GM12874 (cell line): ENCODE results near the gene ZNF408.

Experiments
- TF ChIP-seq, protein P1 (sequence below): IDR thresholded peaks from 2 replicates; pipeline ENCODE4 v1.5.1; 2011; ENCODE audit warnings: low read depth, mild to moderate bottlenecking, control low read depth, low read length, moderate library complexity; ENCODE audit not compliant: insufficient read depth

ZNF408 gene

DNA sequence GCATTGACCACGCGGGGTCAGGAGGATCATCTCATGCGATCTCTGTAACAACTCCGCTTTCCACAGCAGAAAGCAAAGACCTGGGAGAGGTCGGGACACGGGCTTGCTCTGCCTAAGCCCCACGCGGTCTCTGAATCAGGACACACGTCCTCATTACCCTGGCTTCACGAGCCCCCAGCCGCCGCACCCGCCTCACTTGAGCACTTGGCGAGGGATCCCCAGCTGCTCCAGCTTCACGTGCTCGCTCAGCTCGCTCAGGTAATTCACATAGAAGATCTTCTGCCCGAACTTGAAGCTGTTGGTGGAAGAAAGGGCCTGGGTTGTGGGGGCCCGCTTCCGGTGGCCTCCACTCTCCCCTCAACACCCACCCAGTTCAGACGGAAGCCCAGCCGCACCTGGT lies 20.0 kb upstream of the ZNF408 start:
- TF ChIP-seq, protein P1, sequence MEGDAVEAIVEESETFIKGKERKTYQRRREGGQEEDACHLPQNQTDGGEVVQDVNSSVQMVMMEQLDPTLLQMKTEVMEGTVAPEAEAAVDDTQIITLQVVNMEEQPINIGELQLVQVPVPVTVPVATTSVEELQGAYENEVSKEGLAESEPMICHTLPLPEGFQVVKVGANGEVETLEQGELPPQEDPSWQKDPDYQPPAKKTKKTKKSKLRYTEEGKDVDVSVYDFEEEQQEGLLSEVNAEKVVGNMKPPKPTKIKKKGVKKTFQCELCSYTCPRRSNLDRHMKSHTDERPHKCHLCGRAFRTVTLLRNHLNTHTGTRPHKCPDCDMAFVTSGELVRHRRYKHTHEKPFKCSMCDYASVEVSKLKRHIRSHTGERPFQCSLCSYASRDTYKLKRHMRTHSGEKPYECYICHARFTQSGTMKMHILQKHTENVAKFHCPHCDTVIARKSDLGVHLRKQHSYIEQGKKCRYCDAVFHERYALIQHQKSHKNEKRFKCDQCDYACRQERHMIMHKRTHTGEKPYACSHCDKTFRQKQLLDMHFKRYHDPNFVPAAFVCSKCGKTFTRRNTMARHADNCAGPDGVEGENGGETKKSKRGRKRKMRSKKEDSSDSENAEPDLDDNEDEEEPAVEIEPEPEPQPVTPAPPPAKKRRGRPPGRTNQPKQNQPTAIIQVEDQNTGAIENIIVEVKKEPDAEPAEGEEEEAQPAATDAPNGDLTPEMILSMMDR: no peak

DNA sequence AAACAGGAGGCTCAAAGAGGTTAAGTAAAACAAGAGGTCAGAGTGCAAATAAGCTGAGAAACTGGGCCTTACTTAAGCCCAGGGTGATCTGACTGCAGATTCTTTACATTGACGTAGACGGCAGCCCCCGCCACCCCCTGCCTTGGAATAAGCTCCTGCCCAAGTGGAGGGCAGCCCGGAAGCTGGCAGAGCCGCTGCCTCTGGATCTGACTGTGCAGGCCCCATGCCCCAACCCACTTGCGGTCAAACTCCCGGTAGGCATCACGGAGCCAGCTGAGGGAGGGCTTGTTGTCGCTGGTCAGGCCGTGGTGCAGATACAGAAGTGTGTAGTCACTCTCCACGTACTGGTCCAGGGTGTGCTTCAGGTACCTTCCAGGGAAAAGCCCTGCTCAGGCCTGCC lies 19.0 kb upstream of the ZNF408 start:
- TF ChIP-seq, protein P1: no peak

DNA sequence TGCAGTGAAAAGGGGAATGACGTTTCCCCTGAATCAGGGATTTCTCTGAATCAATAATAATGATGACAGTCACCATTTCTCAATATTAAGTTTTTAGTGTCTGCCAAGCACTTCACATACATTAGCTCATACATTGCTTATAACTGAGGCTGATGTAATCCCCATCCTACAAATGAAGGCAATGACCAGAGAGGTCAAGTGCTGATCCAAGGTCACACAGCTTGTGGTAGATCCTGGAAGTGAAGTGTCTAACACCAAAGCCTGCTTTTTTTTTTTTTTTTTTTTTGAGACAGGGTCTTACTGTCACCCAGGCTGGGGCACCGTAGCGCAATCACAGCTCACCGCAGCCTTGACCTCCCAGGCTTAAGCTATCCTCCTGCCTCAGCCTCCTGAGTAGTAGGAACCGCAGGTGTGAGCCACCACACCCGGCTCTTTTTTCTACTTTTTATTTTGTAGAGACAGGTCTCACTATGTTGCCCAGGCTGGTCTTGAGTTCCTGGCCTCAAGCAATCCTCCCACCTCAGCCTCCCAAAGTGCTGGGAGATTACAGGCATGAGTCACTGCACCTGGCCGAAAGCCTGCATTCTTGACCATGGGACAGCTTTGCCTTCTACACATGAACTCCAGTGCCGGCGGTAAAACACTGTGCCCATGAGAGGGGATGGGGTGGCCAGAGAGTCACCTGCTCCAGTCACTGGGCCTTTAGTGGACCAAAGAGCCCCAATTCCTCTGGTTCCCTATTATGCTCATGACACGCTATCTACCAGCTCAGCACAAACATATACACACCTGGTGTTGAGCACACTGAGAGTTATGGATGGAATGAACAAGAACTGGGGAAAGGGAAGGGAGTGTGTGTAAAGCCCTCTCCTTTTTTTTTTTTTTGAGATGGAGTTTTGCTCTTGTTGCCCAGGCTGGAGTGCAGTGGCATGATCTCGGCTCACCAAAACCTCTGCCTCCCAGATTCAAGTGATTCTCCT lies 17.8 kb upstream of the ZNF408 start:
- TF ChIP-seq, protein P1: no peak

DNA sequence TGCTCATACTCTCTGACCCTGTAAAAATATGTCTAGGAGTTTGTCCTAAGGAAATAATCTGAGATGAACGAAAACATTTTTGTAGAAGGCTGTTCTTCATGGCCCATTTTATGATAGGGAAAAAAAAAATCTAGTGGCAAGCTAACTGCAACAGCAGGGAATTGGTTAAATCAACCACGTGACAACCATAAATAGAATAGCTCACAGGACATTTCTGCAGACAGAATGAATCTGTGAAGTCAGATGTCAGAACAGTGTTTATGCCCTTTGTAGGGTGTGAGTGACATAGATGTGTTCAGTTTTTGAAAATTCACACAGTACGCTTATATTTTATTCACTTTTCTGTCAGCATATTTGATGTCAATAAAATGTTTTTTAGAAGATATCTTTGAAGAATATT lies 16.5 kb upstream of the ZNF408 start:
- TF ChIP-seq, protein P1: no peak

DNA sequence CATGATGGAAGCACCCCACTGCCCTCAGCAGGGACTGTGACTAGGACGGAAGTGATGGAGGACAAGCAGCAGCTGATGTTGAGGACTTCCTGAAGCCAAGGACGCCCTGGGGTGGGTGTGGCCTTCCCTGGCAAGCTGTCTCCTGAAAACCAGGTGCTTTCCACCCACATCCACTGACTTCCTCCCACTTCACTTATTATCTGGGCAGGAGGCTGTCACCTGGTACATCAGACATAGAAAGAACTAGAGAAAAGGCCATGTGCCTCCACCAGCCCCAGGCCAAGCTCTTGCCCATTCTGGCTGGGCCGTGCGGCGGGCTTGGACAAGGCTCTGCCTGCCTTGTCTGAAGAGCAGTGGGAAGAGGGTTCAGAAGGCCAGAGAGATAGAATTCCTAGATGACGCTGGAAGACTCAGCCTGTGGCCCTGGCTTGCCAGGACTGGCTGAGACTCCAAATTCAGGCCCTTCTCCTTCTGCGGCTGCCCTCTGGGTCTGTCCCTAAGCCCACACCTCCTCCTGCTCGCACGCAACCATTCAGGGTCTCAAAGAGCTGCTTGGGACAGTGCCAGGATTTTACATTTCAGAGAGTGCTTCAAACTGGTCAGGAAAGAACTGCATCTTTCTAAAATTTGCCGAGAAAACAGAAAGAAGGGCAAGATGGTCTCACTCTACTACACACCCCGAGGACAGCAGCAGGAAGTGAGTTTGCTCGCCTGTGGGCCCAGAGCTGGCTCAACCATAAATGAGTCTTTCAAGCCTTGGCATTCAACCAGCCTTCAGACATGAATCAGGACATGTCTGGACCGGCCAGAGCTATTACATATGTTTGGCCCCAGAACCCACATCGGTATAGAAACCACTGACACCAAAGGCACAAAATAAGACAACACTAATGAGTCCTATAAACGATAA lies 13.7 kb upstream of the ZNF408 start:
- TF ChIP-seq, protein P1: no peak

DNA sequence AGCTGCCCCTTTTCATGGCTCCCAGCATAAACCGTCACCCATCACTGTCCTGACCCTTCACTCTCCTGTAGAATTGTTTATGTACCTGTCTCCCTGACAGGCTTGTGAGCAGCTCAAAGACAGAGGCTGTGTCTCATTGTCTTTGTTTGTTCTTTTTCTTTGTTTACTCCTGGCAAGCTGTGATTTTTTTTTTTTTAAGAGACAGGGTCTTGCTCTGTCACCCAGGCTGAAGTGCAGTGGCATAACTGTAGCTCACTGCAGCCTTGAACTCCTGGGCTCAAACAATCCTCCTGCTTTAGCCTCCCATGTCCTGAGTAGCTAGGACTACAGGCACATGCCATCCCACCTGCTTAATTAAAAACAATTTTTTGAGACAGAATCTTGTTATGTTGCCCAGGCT lies 10.1 kb upstream of the ZNF408 start:
- TF ChIP-seq, protein P1: no peak

DNA sequence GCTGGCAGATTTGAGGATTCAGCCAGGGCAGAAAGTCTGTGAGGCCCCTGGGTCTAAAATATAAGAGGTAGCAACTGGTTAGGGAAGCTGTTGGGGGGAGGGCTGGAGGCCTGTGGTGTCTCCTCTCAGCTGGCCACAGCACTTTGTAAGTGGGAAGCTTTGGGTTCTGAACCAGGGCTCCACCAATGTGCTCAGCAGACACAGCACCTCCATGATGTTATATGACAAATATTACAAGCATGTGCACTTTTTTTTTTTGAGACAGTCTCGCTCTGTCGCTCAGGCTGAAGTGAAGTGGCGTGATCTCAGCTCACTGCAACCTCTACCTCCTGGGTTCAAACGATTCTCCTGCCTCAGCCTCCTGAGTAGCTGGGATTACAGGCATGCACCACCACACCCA lies 8.4 kb upstream of the ZNF408 start:
- TF ChIP-seq, protein P1: no peak
